ENCODE measurements around the gene LRRC8D.

- TF ChIP-seq POLR2A (IDR thresholded peaks at IDR 0.05) (no peak), CTCF (IDR thresholded peaks at IDR 0.05) (no peak)
These were observed 18.8 kb upstream of the LRRC8D start for GRCh38 chr1:89802051-89802450.

Measured in esophagus squamous epithelium (tissue), 4 donors.